ENCODE measurements around the gene SIPA1L3. TPM values are rescaled to one million over a fixed set of nuclear protein-coding genes. Genes with fewer than 3 reads are reported as not detected.

Gene SIPA1L3
- total RNA-seq, 6 donors from 2014 or later, result 57.3 to 91.6 (median 69.4) TPM

- Histone ChIP-seq H3K4me3 (no peak overlapping the region), H3K27me3 (no peaks in the 10 kb centered on the region), H3K36me3 (peaks cover 5 to 47% (median 31%) of the 10 kb centered on the region in 4 donors), H3K4me1 (peaks cover 0 to 7% (median 3%) of the 10 kb centered on the region in 4 donors), H3K27ac (no peak overlapping the region), H3K9me3 (no peaks in the 10 kb centered on the region)
- no peak for DNase-seq
- 90 to 98% methylated on average over 5 to 7 of the region's 8 CpGs for WGBS, 2 donors
- TF ChIP-seq CTCF (IDR thresholded peaks at IDR 0.05) (no peak), EP300 (IDR thresholded peaks at IDR 0.05) (no peak), POLR2A (IDR thresholded peaks at IDR 0.05) (no peak), POLR2AphosphoS5 (IDR thresholded peaks at IDR 0.05) (no peak)
- ATAC-seq (ENCODE audit: low FRiP score in 2 of 2), result no peak
Observed at GRCh38 chr19:38099966-38100365, 193.0 kb downstream of the SIPA1L3 start.

DNA sequence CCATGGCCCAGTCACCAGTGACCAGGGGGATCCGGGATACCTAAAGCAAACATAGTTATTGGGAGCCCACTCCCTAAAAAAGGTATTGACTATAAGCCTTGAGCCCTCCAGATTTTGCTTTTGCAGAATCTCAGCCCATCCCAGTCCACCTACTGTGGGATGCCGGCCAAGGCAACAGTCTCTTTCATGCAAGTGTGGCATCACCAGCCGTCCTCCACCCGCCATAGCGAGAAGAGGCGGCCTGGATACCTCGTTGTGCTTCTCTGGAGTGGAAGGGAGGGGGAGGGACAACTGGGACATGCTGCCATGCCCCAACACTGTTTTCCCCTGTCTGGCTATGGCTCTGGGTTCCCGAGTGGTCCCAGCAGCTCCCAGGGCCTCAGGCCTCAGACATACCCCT, 193.6 kb downstream of the SIPA1L3 start:
- H3K27ac ChIP-seq, result no peak overlapping the region
- DNase-seq, result no peak
- peaks cover 0 to 4% (median 2%) of the 10 kb centered on the region in 4 donors for H3K4me1 ChIP-seq
- ATAC-seq (ENCODE audit: low FRiP score in 2 of 2), result no peak
- WGBS, 2 donors, result 94 to 97% methylated on average over 8 of the region's 8 CpGs
- no peaks in the 10 kb centered on the region for H3K9me3 ChIP-seq
- no peak overlapping the region for H3K4me3 ChIP-seq
- peaks cover 5 to 54% (median 31%) of the 10 kb centered on the region in 4 donors for H3K36me3 ChIP-seq
- no peaks in the 10 kb centered on the region for H3K27me3 ChIP-seq
- no peak for TF ChIP-seq EP300 (IDR thresholded peaks at IDR 0.05)
- no peak for TF ChIP-seq POLR2AphosphoS5 (IDR thresholded peaks at IDR 0.05)

DNA sequence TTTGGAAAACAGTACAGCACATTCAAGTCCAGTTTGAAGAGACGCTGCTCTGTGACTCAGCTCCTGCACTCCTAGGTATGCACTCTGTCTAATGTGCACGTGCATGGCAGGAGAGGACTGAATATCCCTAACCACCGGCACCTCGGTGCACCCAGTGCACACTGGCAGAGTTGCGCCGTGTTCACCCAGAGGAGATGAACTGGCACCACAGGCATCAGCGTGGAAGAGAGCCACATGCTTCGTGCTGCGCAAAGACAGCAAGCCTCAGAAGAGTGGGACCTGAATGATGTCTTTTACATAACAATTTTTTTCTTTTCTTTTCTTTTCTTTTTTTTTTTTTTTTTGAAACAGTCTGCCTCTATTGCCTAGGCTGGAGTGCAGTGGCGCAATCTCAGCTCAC, 194.7 kb downstream of the SIPA1L3 start:
- peaks cover 5 to 63% (median 35%) of the 10 kb centered on the region in 4 donors for H3K36me3 ChIP-seq
- TF ChIP-seq POLR2AphosphoS5 (IDR thresholded peaks at IDR 0.05), result no peak
- no peak for TF ChIP-seq POLR2A (IDR thresholded peaks at IDR 0.05)
- no peak for TF ChIP-seq CTCF (IDR thresholded peaks at IDR 0.05)
- no peak for TF ChIP-seq EP300 (IDR thresholded peaks at IDR 0.05)

GRCh38 chr19:38105574-38105973, 198.6 kb downstream of the SIPA1L3 start:
- H3K4me1 ChIP-seq, result no peaks in the 10 kb centered on the region
- H3K36me3 ChIP-seq, result peaks cover 11 to 89% (median 57%) of the 10 kb centered on the region in 4 donors
- WGBS, 2 donors, result 96% methylated on average over 4 of the region's 4 CpGs
- H3K9me3 ChIP-seq, result no peaks in the 10 kb centered on the region
- no peak for ATAC-seq (ENCODE audit: low FRiP score in 2 of 2)
- H3K27ac ChIP-seq, result no peak overlapping the region
- H3K4me3 ChIP-seq, result no peak overlapping the region
- DNase-seq, result no peak
- no peak for TF ChIP-seq POLR2AphosphoS5 (IDR thresholded peaks at IDR 0.05)
- no peak for TF ChIP-seq EP300 (IDR thresholded peaks at IDR 0.05)
- no peak for TF ChIP-seq CTCF (IDR thresholded peaks at IDR 0.05)
- no peaks in the 10 kb centered on the region for H3K27me3 ChIP-seq

More for the DNA sequence above, 194.7 kb downstream of the SIPA1L3 start:
- no peaks in the 10 kb centered on the region for H3K27me3 ChIP-seq
- no peak overlapping the region for H3K4me3 ChIP-seq
- no peak for DNase-seq
- no peaks in the 10 kb centered on the region for H3K4me1 ChIP-seq
- no peak overlapping the region for H3K27ac ChIP-seq
- ATAC-seq (ENCODE audit: low FRiP score in 2 of 2), result no peak
- no peaks in the 10 kb centered on the region for H3K9me3 ChIP-seq
- WGBS, 2 donors, result 95 to 97% methylated on average over 9 to 10 of the region's 10 CpGs

- ATAC-seq (ENCODE audit: low FRiP score in 2 of 2) (no peak), DNase-seq (no peak)
- Histone ChIP-seq H3K4me1 (no peaks in the 10 kb centered on the region), H3K36me3 (peaks cover 12 to 89% (median 57%) of the 10 kb centered on the region in 4 donors), H3K4me3 (no peak overlapping the region), H3K27ac (no peak overlapping the region), H3K27me3 (no peaks in the 10 kb centered on the region), H3K9me3 (no peaks in the 10 kb centered on the region)
- 76 to 100% methylated on average over 1 to 4 of the region's 4 CpGs for WGBS, 2 donors
- TF ChIP-seq EP300 (IDR thresholded peaks at IDR 0.05) (no peak), POLR2A (IDR thresholded peaks at IDR 0.05) (no peak), POLR2AphosphoS5 (IDR thresholded peaks at IDR 0.05) (no peak), CTCF (IDR thresholded peaks at IDR 0.05) (no peak)
Observed at GRCh38 chr19:38107129-38107528, 200.1 kb downstream of the SIPA1L3 start.

Data from upper lobe of left lung (tissue), 6 donors.